Right lobe of liver (tissue), 6 donors: ENCODE data around the gene CYP1A1. TPM values are rescaled to one million over a fixed set of nuclear protein-coding genes. Genes with fewer than 3 reads are reported as not detected.

Experiments
- ATAC-seq, 4 donors: fragments of 200-7000 bp; cut with Tn5 transposase; one replicate each; pipeline ENCODE4 v1.9.1; 2020; ENCODE audit warnings: mild to moderate bottlenecking in 4 of 4, moderate library complexity in 4 of 4
- DNase-seq, 3 donors: peaks; one replicate each; pipeline ENCODE4 v3.0.0-alpha.2; 2020
- H3K27ac ChIP-seq, 3 donors: fragments of 200-600 bp; one replicate each; pipeline ENCODE4 v1.8.0; 2022
- H3K27me3 ChIP-seq, 2 donors: fragments of 200-600 bp; one replicate each; pipeline ENCODE4 v1.8.0; 2022
- H3K36me3 ChIP-seq, 4 donors: fragments of 200-600 bp; sonication (generic) in 1 of 4; one replicate each; pipeline versions ENCODE4 v1.5.1 to v1.8.0; 2017 to 2022; ENCODE audit warnings: control low read depth in 1 of 4
- H3K4me1 ChIP-seq, 4 donors: fragments of 200-600 bp; sonication (generic) in 1 of 4; one replicate each; pipeline versions ENCODE4 v1.5.1 to v1.8.0; 2017 to 2022; ENCODE audit warnings: control low read depth in 1 of 4
- H3K4me3 ChIP-seq, 3 donors: fragments of 200-600 bp; one replicate each; pipeline ENCODE4 v1.8.0; 2022
- H3K9me3 ChIP-seq, 4 donors: fragments of 200-600 bp; sonication (generic) in 1 of 4; one replicate each; pipeline versions ENCODE4 v1.5.1 to v1.8.0; 2017 to 2022; ENCODE audit warnings: control low read depth in 1 of 4
- POLR2A ChIP-seq: fragments of 450-650 bp; IDR thresholded peaks from one replicate; pipeline ENCODE4 v1.6.1; 2017; ENCODE audit warnings: antibody characterized with exemption, mild to moderate bottlenecking
- WGBS: methylation state at CpG from one replicate; pipeline ENCODE4 v1.1.6; 2018; ENCODE audit warnings: low coverage, low lambda C conversion rate; ENCODE audit not compliant: insufficient coverage; ENCODE audit errors: missing lambda C conversion rate; 5-methylcytosine and 5-hydroxymethylcytosine counted together
- intact Hi-C, 2 donors: fragments of 100-400 bp; cut with DNase I; formaldehyde crosslinking; loops; one replicate each; pipeline versions ENCODE4 v1.11.2 to v1.14.1; 2022
- total RNA-seq, 6 experiments: library from RNA; depleted of rRNA in 2 of 6; stranded (reverse); fragments of >200 nt in 2 of 6; fragmentation: NEBNext Ultra II Directional in 3 of 6; extraction: Animal tissue kit (Norgen Biotek cat#: 25700) in 3 of 6; gene quantifications; one replicate each; pipeline versions ENCODE4 v1.1.0 to v1.2.4, GENCODE V29; 2016 to 2023
- TF ChIP-seq, protein P1 (sequence below), 4 donors: fragments of 200-600 bp in 3 of 4; fragments of 450-650 bp in 1 of 4; IDR thresholded peaks; one replicate each; pipeline versions ENCODE4 v1.5.1 to v1.8.0; 2016 to 2022; ENCODE audit warnings: antibody characterized with exemption in 4 of 4, mild to moderate bottlenecking in 2 of 4
- donor health status: DM: no; HTN: yes; CAD: no.
- donor health status: DM: no; HTN: no; CAD: no.
- donor health status: DM: no; HTN: no; CAD: no.
- donor health status: DM: no; HTN: yes; CAD: no.
- donor health status: DM: no; HTN: yes; CAD: no.

The CYP1A1 gene
- total RNA-seq, 6 experiments from 2014 or later = 0.31 to 12.5 (median 2.9) TPM

DNA sequence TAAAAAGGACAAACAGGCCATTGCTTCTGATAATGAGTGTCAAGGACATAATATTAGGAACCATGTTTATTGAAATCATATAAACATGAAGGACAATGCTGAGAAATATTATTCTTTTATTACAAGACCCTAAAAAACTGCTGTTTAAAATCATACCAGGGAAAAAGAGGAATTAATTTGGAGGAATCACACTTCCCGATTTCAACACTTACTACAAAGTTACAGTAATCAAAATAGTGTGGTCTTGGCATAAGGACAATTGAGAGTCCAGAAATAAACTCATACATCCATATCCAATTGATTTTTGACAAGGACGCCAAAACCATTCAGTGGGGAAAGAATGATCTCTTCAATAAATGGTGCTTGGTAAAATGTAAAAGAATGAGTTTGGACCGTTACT is 13.0 kb downstream of the CYP1A1 start:
- no peak for ATAC-seq
- intact Hi-C loops = no loop called here
- Histone ChIP-seq H3K27ac (no peak overlapping the region), H3K27me3 (no peaks in the 10 kb centered on the region), H3K36me3 (no peaks in the 10 kb centered on the region), H3K9me3 (no peaks in the 10 kb centered on the region), H3K4me3 (no peak overlapping the region), H3K4me1 (no peaks in the 10 kb centered on the region)
- TF ChIP-seq POLR2A = no peak
- TF ChIP-seq, protein P1, sequence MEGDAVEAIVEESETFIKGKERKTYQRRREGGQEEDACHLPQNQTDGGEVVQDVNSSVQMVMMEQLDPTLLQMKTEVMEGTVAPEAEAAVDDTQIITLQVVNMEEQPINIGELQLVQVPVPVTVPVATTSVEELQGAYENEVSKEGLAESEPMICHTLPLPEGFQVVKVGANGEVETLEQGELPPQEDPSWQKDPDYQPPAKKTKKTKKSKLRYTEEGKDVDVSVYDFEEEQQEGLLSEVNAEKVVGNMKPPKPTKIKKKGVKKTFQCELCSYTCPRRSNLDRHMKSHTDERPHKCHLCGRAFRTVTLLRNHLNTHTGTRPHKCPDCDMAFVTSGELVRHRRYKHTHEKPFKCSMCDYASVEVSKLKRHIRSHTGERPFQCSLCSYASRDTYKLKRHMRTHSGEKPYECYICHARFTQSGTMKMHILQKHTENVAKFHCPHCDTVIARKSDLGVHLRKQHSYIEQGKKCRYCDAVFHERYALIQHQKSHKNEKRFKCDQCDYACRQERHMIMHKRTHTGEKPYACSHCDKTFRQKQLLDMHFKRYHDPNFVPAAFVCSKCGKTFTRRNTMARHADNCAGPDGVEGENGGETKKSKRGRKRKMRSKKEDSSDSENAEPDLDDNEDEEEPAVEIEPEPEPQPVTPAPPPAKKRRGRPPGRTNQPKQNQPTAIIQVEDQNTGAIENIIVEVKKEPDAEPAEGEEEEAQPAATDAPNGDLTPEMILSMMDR (IDR thresholded peaks at IDR 0.05) = no peak
- 41% methylated on average over 3 of the region's 3 CpGs for WGBS
- no peak for DNase-seq

DNA sequence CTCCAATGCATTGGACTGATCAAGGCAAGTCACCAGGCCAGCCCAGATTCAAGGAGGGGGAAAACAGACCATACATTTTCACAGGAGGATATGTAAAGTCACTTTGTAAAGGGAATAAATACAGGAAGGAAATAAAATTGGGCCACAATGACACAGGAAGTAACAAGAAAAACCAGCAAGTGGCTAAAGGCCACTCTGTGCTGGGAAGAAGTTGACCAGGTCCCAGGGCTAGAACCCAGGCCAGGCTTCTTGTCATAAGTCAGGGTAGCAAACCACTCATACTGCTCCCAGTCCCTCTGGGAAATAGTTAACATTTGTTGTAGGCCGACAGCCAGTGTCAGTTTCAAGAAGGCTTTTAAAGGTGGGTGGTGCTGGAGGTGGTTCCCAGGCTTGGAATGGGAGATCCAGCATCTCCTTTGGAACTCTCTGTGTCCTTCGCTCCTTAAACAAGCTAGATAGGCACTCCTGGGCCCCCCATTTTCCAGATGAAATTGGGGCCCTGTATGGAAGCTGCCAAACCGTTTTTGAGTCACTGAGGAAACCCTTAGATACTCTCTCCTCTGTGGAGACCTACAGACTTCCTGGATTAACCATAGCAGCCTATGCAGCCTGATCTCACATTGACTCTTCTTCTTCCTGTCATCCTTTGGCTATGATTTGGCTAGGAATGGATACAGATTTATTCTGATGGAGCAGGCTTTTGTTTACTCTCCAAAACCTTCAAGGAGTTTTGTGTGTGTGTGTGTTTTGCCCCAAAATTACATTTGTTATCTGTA is 14.8 kb downstream of the CYP1A1 start:
- H3K4me3 ChIP-seq = no peak overlapping the region
- ATAC-seq = no peak
- intact Hi-C loops = no loop called here
- no peaks in the 10 kb centered on the region for H3K27me3 ChIP-seq
- H3K4me1 ChIP-seq = no peaks in the 10 kb centered on the region
- DNase-seq = no peak
- no peaks in the 10 kb centered on the region for H3K36me3 ChIP-seq
- no peak overlapping the region for H3K27ac ChIP-seq
- no peak for TF ChIP-seq POLR2A
- TF ChIP-seq, protein P1 (IDR thresholded peaks at IDR 0.05) = no peak
- no peaks in the 10 kb centered on the region for H3K9me3 ChIP-seq
- 100% methylated on average over 1 of the region's 3 CpGs for WGBS

DNA sequence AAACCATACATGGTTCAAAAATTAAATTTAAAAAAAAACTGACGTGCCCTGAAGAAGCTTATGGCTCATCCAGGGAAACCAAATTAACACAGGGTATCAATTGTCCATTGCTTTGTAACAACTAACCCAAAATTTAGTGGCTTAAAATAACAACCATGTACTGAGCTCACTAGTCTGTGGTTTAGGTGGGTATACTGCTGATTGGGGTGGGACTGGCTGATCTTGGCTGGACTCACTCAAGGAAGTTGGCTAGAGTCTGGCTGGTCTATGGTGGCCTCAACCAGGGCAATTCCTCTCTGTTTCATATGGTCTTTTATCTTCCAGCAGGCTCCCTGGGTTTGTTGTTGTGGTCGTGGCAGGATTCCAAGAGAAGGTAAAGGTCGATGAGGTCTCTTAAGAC is 15.4 kb downstream of the CYP1A1 start:
- H3K27me3 ChIP-seq = no peaks in the 10 kb centered on the region
- H3K36me3 ChIP-seq = no peaks in the 10 kb centered on the region
- TF ChIP-seq, protein P1 (IDR thresholded peaks at IDR 0.05) = no peak
- no peak for TF ChIP-seq POLR2A
- no peak overlapping the region for H3K27ac ChIP-seq
- intact Hi-C loops = no loop called here
- H3K9me3 ChIP-seq = no peaks in the 10 kb centered on the region
- ATAC-seq (no peak), DNase-seq (no peak)
- H3K4me3 ChIP-seq = no peak overlapping the region
- 30% methylated on average over 3 of the region's 3 CpGs for WGBS
- H3K4me1 ChIP-seq = no peaks in the 10 kb centered on the region

DNA sequence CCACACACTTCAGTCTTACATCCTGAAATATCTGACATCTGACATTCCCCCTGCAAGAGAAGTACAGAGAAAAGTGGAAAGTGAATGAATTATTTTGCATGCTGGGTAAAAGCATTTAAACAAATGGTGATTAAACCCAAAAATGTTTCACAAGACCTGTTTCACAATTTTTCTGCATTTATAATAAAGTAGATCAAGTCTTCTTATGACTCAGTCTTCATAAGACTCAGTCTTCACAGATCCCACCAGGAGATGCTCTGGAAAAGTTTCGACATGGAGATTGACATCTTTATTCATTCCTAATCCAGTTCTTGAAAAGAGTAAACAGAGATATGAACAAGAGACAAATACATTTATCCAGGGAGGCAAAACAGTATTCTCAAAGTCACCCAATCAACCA is 16.3 kb downstream of the CYP1A1 start:
- ATAC-seq = no peak
- no peak for DNase-seq
- intact Hi-C loops = no loop called here
- H3K36me3 ChIP-seq = no peaks in the 10 kb centered on the region
- no peaks in the 10 kb centered on the region for H3K27me3 ChIP-seq
- no peak overlapping the region for H3K27ac ChIP-seq
- 30% methylated on average over 1 of the region's 1 CpG for WGBS
- H3K4me3 ChIP-seq = no peak overlapping the region
- TF ChIP-seq POLR2A = no peak
- no peaks in the 10 kb centered on the region for H3K9me3 ChIP-seq
- no peaks in the 10 kb centered on the region for H3K4me1 ChIP-seq

DNA sequence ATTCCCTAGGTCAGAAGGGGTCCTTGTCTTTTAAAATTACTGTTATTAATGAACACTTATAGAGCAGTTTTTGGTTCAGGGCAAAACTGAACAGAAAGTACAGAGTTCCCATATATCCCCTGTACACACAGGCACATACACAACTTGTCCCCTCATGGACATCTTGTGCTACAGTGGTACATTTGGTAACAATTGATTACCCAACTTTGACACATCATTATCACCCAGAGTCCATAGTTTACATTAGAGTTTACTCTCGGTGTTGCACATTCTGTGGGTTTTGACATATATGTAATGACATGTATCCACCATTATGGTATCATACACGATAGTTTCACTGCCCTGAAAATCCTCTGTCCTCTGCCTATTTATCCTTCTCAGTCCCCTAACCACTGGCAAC is 28.5 kb downstream of the CYP1A1 start:
- no peaks in the 10 kb centered on the region for H3K9me3 ChIP-seq
- WGBS = 32% methylated on average over 2 of the region's 2 CpGs
- no peak for DNase-seq
- H3K27ac ChIP-seq = no peak overlapping the region
- no peaks in the 10 kb centered on the region for H3K36me3 ChIP-seq
- ATAC-seq = no peak
- TF ChIP-seq, protein P1 (IDR thresholded peaks at IDR 0.05) = no peak
- no peak for TF ChIP-seq POLR2A
- no peak overlapping the region for H3K4me3 ChIP-seq
- no peaks in the 10 kb centered on the region for H3K27me3 ChIP-seq
- intact Hi-C loops = no loop called here
- peaks cover 0 to 13% (median 0%) of the 10 kb centered on the region in 4 donors for H3K4me1 ChIP-seq
